Upper lobe of right lung (tissue), 1 donor: Measurements from ENCODE around the gene METTL6. TPM values are rescaled to one million over a fixed set of nuclear protein-coding genes. Genes with fewer than 3 reads are reported as not detected.
A peak's percentile ranks its signal among the peaks of the same experiment; 100 is the strongest.

ENCODE experiments used
- ATAC-seq: fragments of 200-7000 bp; cut with Tn5 transposase; one replicate; pipeline ENCODE4 v1.9.1; 2020; ENCODE audit warnings: mild to moderate bottlenecking, moderate library complexity
- DNase-seq: peaks from one replicate; pipeline ENCODE4 v3.0.0-alpha.2; 2020
- H3K27ac ChIP-seq: fragments of 200-600 bp; one replicate; pipeline ENCODE4 v1.8.0; 2022
- H3K27me3 ChIP-seq: fragments of 200-600 bp; one replicate; pipeline ENCODE4 v1.8.0; 2022; ENCODE audit warnings: mild to moderate bottlenecking
- H3K36me3 ChIP-seq: fragments of 200-600 bp; one replicate; pipeline ENCODE4 v1.8.0; 2022
- H3K4me1 ChIP-seq: fragments of 200-600 bp; one replicate; pipeline ENCODE4 v1.8.0; 2022
- H3K4me3 ChIP-seq: fragments of 200-600 bp; one replicate; pipeline ENCODE4 v1.8.0; 2022; ENCODE audit warnings: mild to moderate bottlenecking
- H3K9me3 ChIP-seq: fragments of 200-600 bp; one replicate; pipeline ENCODE4 v1.8.0; 2022
- intact Hi-C: fragments of 100-400 bp; cut with DNase I; formaldehyde crosslinking; loops from one replicate; pipeline ENCODE4 v1.11.0; 2022
- total RNA-seq: library from RNA; stranded (reverse); fragmentation: NEBNext Ultra II Directional; extraction: Animal tissue kit (Norgen Biotek cat#: 25700); gene quantifications from one replicate; pipeline ENCODE4 v1.2.1, GENCODE V29; 2021
- TF ChIP-seq, protein P1 (sequence below): fragments of 200-600 bp; IDR thresholded peaks from one replicate; pipeline ENCODE4 v1.8.0; 2022; ENCODE audit warnings: antibody characterized with exemption
- donor health status: DM: no; HTN: yes; CAD: no; lungs with severe emphysema.

METTL6 gene
- total RNA-seq, 1 donor from 2014 or later, result 14.4 TPM

DNA sequence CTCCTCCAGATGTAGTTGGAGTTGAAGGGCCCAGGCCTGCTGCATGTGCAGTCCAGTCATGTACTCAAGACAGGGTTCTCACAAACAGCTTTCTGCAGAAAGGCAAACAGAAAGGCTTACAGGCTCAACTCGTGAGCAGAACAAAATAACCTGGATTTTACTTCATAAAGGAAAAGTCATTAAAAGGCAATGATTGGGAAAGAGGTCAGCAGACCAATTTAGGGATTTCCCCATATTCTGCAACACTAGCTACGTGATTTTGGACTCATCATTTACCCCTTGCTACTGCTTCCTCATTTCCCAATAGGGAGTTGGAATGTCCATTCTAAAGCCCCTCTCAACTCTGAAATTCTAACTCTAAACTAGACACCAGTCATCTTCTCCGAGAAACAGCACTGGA is 18.1 kb downstream of the METTL6 start:
- intact Hi-C loops, result no loop called here
- Histone ChIP-seq H3K4me3 (no peak overlapping the region), H3K9me3 (no peaks in the 10 kb centered on the region), H3K27me3 (no peaks in the 10 kb centered on the region), H3K4me1 (peaks cover 6% of the 10 kb centered on the region), H3K27ac (no peak overlapping the region), H3K36me3 (peaks cover 37% of the 10 kb centered on the region)
- TF ChIP-seq, protein P1, sequence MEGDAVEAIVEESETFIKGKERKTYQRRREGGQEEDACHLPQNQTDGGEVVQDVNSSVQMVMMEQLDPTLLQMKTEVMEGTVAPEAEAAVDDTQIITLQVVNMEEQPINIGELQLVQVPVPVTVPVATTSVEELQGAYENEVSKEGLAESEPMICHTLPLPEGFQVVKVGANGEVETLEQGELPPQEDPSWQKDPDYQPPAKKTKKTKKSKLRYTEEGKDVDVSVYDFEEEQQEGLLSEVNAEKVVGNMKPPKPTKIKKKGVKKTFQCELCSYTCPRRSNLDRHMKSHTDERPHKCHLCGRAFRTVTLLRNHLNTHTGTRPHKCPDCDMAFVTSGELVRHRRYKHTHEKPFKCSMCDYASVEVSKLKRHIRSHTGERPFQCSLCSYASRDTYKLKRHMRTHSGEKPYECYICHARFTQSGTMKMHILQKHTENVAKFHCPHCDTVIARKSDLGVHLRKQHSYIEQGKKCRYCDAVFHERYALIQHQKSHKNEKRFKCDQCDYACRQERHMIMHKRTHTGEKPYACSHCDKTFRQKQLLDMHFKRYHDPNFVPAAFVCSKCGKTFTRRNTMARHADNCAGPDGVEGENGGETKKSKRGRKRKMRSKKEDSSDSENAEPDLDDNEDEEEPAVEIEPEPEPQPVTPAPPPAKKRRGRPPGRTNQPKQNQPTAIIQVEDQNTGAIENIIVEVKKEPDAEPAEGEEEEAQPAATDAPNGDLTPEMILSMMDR, result no peak
- ATAC-seq, result peak; percentile 55
- DNase-seq, result no peak

DNA sequence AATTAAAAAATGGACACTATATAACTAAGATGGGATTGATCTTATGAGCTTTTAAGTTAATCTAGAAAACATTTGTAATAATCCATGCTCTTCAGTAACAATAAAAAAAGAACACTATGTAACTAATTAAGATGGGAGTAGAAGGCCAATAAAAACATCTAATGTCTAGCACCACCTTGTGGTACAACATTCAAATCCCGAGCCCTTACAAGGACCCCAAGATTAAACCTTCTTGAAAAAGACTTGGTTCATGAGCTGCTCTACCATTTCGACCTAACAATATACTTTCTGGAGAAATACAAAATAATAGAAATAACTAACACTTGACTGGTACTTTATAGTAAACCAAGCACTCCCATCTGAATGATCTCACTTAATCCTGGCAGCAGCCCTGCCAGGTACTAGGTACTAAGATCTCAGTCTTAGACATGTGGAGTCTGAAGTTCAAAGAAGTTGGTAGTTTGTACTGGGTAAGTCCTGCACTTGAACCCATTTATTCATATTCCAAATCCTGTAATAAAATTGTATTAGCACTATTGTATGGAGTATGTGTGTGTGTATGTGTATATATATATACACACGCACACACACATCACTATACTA is 21.8 kb downstream of the METTL6 start:
- Histone ChIP-seq H3K27ac (no peak overlapping the region), H3K9me3 (no peaks in the 10 kb centered on the region), H3K4me1 (peaks cover 6% of the 10 kb centered on the region), H3K36me3 (peaks cover 6% of the 10 kb centered on the region), H3K27me3 (no peaks in the 10 kb centered on the region), H3K4me3 (no peak overlapping the region)
- TF ChIP-seq, protein P1, result peak; percentile 69
- intact Hi-C loops, result no loop called here
- DNase-seq (no peak), ATAC-seq (peak; percentile 79)

DNA sequence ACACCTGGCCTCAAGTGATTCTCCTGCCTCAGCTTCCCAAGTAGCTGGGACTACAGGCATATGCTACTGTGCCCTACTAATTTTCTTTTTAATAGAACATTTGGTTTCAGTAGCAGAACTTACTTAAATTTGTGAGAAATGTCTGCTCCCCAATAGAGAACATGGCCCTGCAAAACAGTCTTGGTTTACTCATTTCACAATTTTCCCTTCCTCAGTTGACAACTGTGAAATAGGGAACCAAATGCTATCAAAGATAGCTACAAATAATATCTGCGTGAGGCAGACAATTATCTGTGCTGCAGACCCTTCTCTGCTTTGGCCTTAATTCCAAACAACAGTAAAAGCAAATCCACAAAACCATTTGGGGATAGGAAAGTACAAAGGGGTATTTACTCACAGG is 22.6 kb downstream of the METTL6 start:
- Histone ChIP-seq H3K36me3 (no peaks in the 10 kb centered on the region), H3K9me3 (no peaks in the 10 kb centered on the region), H3K4me3 (no peak overlapping the region), H3K27ac (no peak overlapping the region), H3K27me3 (no peaks in the 10 kb centered on the region), H3K4me1 (peaks cover 6% of the 10 kb centered on the region)
- intact Hi-C loops, result no loop called here
- TF ChIP-seq, protein P1, result no peak
- DNase-seq, result no peak
- peak; percentile 26 for ATAC-seq

DNA sequence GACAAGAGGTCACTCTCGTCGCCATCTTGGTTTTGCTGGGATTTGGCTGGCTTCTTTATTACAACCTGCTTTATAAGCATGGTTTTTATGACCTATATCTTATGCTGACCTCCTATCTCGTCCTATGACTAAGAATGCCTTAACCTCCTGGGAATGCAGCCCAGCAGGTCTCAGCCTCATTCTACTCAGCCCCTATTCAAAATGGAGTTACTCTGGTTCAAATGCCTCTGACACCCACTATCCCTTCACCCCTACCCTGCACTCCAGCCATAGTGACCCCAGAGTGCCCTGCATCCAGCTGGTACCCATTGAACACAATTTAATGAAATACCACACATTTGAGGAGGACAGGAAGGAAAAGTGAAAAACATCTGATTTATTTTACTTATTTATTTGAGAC is 23.4 kb downstream of the METTL6 start:
- H3K27me3 ChIP-seq, result no peaks in the 10 kb centered on the region
- no peaks in the 10 kb centered on the region for H3K36me3 ChIP-seq
- no peak overlapping the region for H3K27ac ChIP-seq
- DNase-seq (no peak), ATAC-seq (no peak)
- no peaks in the 10 kb centered on the region for H3K9me3 ChIP-seq
- TF ChIP-seq, protein P1, result no peak
- no peak overlapping the region for H3K4me3 ChIP-seq
- H3K4me1 ChIP-seq, result peaks cover 4% of the 10 kb centered on the region
- intact Hi-C loops, result no loop called here

DNA sequence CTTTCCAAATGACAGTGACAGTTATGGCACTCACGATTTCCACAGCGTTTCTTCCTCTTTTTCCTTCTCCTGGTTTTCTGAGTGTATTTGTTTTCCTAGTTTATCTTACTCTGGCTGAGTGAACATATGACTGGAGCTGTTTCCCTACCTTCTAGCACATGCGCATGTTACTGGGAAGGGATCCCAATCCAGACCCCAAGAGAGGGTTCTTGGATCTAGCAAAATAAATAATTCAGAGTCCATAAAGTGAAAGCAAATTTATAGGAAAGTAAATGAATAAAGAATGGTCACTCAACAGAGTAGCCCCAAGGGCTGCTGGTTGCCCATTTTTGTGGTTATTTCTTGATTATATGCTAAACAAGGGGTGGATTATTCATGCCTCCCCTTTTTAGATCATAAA is 23.8 kb downstream of the METTL6 start:
- TF ChIP-seq, protein P1, result no peak
- no peak overlapping the region for H3K27ac ChIP-seq
- intact Hi-C loops, result no loop called here
- H3K27me3 ChIP-seq, result no peaks in the 10 kb centered on the region
- H3K4me3 ChIP-seq, result no peak overlapping the region
- DNase-seq (no peak), ATAC-seq (no peak)
- no peaks in the 10 kb centered on the region for H3K36me3 ChIP-seq
- no peaks in the 10 kb centered on the region for H3K4me1 ChIP-seq
- no peaks in the 10 kb centered on the region for H3K9me3 ChIP-seq

DNA sequence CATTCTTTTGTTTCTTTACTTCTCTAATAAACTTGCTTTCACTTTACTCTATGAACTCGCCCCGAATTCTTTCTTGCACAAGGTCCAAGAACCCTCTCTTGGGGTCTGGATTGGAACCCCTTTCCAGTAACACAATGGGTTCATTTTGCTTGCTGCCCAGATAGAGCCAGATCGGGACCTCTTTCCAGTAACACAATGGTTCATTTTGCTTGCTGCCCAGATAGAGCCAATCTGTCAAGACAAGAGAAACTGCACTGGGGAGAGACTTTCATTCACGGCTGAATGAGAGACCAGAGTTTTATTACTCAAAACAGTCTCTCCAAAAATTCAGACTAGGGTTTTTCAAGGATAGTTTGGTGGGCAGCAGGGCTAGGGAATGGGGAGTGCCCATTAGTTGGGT is 25.4 kb downstream of the METTL6 start:
- ATAC-seq (no peak), DNase-seq (no peak)
- no peak overlapping the region for H3K27ac ChIP-seq
- intact Hi-C loops, result no loop called here
- no peaks in the 10 kb centered on the region for H3K9me3 ChIP-seq
- H3K4me3 ChIP-seq, result no peak overlapping the region
- TF ChIP-seq, protein P1, result no peak
- H3K4me1 ChIP-seq, result no peaks in the 10 kb centered on the region
- no peaks in the 10 kb centered on the region for H3K27me3 ChIP-seq
- no peaks in the 10 kb centered on the region for H3K36me3 ChIP-seq
